Calu3 (cell line): ENCODE data around the gene LRRC27. TPM values are rescaled to one million over a fixed set of nuclear protein-coding genes. Genes with fewer than 3 reads are reported as not detected.

Experiments
- BruUV-seq: library from RNA; stranded (reverse); fragments of 400-500 nt; replicated peaks from 2 replicates; lab custom pipeline; 2021; lab: Mats Ljungman, UMichigan
- CTCF ChIA-PET: fragments of 300-600 bp; sonication (Branson Sonifier 250); formaldehyde crosslinking; loops from one replicate; lab custom pipeline; 2022; ENCODE audit warnings: antibody characterized with exemption; lab: Charles Lee
- DNase-seq: peaks from one replicate; pipeline ENCODE4 v3.0.0; 2022
- H3K27ac Mint-ChIP-seq: one replicate; pipeline ENCODE4 v1.8.0; 2022; ENCODE audit warnings: mixed read lengths; ENCODE audit not compliant: unreplicated experiment
- H3K27me3 Mint-ChIP-seq: one replicate; pipeline ENCODE4 v1.8.0; 2022; ENCODE audit warnings: mixed read lengths; ENCODE audit not compliant: unreplicated experiment
- H3K36me3 Mint-ChIP-seq: one replicate; pipeline ENCODE4 v1.8.0; 2022; ENCODE audit warnings: mild to moderate bottlenecking, moderate library complexity, mixed read lengths; ENCODE audit not compliant: insufficient read depth, unreplicated experiment
- H3K4me1 Mint-ChIP-seq: one replicate; pipeline ENCODE4 v1.8.0; 2022; ENCODE audit warnings: mild to moderate bottlenecking, low read depth, mixed read lengths; ENCODE audit not compliant: unreplicated experiment
- H3K4me3 Mint-ChIP-seq: one replicate; pipeline ENCODE4 v1.8.0; 2022; ENCODE audit warnings: mild to moderate bottlenecking, low read depth, moderate library complexity, mixed read lengths; ENCODE audit not compliant: unreplicated experiment
- H3K9me3 Mint-ChIP-seq: one replicate; pipeline ENCODE4 v1.8.0; 2022; ENCODE audit warnings: low read depth, mixed read lengths; ENCODE audit not compliant: unreplicated experiment
- CTCF ChIP-seq: fragments of 200-600 bp; IDR thresholded peaks from one replicate; pipeline ENCODE4 v1.8.0; 2022; ENCODE audit warnings: antibody characterized with exemption; ENCODE audit not compliant: unreplicated experiment
- intact Hi-C: fragments of 100-400 bp; cut with micrococcal nuclease; formaldehyde crosslinking; loops from one replicate; pipeline ENCODE4 v1.10.0; 2022; ENCODE audit not compliant: unreplicated experiment
- total RNA-seq: library from RNA; stranded (reverse); gene quantifications from 2 replicates; pipeline ENCODE4 v1.2.3, GENCODE V29; 2022

LRRC27 gene
- total RNA-seq, 1 experiment from 2014 or later, result 4.6 TPM

DNA sequence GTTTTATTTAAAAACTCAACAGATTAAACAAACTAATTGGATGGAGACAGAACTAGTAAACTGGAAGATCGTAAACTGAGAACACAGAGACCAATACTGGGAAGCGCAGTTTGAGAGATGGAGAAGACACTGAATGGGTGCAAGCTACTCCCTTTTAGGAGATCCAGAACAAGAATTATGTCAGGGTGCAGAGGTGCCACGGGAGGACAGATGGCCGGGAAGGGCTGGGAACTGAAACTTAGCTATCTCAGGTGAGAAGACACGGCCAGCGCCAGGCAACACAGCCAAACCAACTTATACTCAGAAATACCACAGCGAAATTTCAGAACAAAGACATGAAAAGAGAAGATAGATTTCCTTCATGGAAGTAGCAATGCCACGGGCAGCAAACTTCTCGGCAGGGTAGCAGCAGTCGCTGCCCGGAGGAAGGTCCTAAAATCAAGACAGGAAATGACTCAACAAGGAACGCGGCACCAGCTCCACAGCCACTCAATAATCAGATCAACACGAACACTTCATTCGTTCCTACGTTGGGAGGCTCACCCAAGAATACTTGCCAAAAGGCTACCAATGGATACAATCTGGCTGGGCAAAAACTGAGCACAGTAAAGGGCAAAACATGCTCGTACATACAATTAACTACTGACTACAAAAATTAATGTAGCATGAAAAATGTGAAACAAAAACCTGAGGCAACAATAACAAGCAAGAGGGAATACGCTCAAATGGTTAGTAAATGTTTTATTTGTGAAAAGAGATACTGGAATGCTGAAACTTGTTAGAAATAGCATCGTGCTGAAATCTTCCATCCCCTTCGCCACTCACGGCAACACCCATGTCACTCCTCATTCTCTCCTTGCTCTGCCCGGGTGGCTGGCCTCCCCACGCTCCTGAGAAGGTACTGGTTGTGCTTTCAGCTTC is 2.2 kb upstream of the LRRC27 start:
- CTCF ChIA-PET, result interaction anchor here (0.7 to 1.5 kb wide), 2 partner anchors 18 to 22 kb away, joined by 5 read pairs; partner anchors contain the start of gene STK32C
- peaks cover 40% of the 10 kb centered on the region for H3K4me1 Mint-ChIP-seq
- intact Hi-C loops, result no loop called here
- no peak for TF ChIP-seq CTCF
- no peaks in the 10 kb centered on the region for H3K9me3 Mint-ChIP-seq
- H3K27ac Mint-ChIP-seq, result peak overlapping the region; percentile 90
- peaks cover 54% of the 10 kb centered on the region for H3K36me3 Mint-ChIP-seq
- H3K27me3 Mint-ChIP-seq, result no peaks in the 10 kb centered on the region
- TSS peak; percentile 43 for BruUV-seq
- peak overlapping the region; percentile 79 for H3K4me3 Mint-ChIP-seq
- DNase-seq, result peak; percentile 24

- no TSS peak for BruUV-seq
- Mint-ChIP-seq H3K4me1 (peaks cover 37% of the 10 kb centered on the region), H3K27me3 (no peaks in the 10 kb centered on the region), H3K9me3 (no peaks in the 10 kb centered on the region), H3K4me3 (peak overlapping the region; percentile 79), H3K27ac (peak overlapping the region; percentile 90), H3K36me3 (peaks cover 54% of the 10 kb centered on the region)
- TF ChIP-seq CTCF, result no peak
- intact Hi-C loops, result no loop called here
- DNase-seq, result no peak
- CTCF ChIA-PET, result interaction anchor here (0.7 to 1.5 kb wide), 2 partner anchors 18 to 23 kb away, joined by 5 read pairs; partner anchors contain the start of gene STK32C
Measured at GRCh38 chr10:132330486-132330833, 1.5 kb upstream of the LRRC27 start.

DNA sequence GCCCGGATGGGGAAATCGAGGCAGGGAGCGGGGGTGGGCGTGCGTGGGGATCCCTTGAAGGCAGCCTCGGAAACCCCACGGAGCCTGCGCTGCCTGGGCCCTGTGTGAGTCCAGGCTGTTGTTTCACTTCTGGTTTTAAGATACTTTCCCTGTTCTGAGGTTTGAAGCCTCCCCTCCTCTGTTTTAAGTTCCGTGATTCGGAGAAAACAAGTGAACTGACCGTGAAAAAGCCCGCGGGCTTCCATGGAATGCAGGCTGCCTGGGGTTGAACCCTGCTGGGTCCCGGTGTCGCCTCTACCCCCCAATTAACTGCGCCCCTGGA is 401 bp downstream of the LRRC27 start:
- Mint-ChIP-seq H3K27ac (peak overlapping the region; percentile 47), H3K4me3 (peak overlapping the region; percentile 79), H3K9me3 (no peaks in the 10 kb centered on the region), H3K27me3 (no peaks in the 10 kb centered on the region), H3K4me1 (peaks cover 19% of the 10 kb centered on the region), H3K36me3 (peaks cover 40% of the 10 kb centered on the region)
- CTCF ChIA-PET, result interaction anchor here (0.6 kb wide), 1 partner anchor 112 kb away, joined by 4 read pairs; no protein-coding TSS in a partner anchor
- no peak for DNase-seq
- no TSS peak for BruUV-seq
- TF ChIP-seq CTCF, result no peak
- intact Hi-C loops, result no loop called here

DNA sequence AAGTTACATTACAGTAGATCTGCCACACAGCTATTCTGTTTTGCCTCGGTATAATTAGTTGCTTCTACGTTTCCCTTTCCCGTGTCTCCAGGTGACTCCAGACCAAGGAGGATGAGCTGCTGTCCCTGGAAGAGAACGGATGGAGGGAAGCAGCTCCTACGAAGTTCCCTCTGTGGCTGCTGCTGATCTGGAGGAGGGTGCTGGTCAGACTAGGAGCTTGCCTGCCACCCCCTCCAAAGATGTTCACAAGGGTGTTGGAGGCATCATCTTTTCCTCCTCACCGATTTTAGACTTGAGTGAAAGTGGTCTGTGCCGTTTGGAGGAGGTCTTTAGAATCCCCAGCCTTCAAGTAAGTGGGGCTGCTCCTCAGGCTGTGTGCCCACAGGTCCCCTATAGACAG is 1.4 kb downstream of the LRRC27 start:
- Mint-ChIP-seq H3K4me3 (peak overlapping the region; percentile 79), H3K36me3 (peaks cover 40% of the 10 kb centered on the region), H3K4me1 (peaks cover 10% of the 10 kb centered on the region), H3K9me3 (no peaks in the 10 kb centered on the region), H3K27ac (no peak overlapping the region), H3K27me3 (no peaks in the 10 kb centered on the region)
- CTCF ChIA-PET, result no interaction called here
- TF ChIP-seq CTCF, result no peak
- no TSS peak for BruUV-seq
- intact Hi-C loops, result no loop called here
- DNase-seq, result no peak
